Endothelial cell of umbilical vein (primary cell): ENCODE measurements around the gene CTNNB1. TPM values are rescaled to one million over a fixed set of nuclear protein-coding genes. Genes with fewer than 3 reads are reported as not detected.

Experiments
- BruUV-seq: library from RNA; stranded (reverse); fragments of 400-500 nt; replicated peaks from 2 replicates; lab custom pipeline; 2021; lab: Mats Ljungman, UMichigan
- CTCF ChIA-PET: fragments of 300-600, 350-600 bp; sonication (Branson Sonifier 250); formaldehyde crosslinking; loops from one replicate; lab custom pipeline; 2021; ENCODE audit warnings: antibody characterized with exemption, inconsistent platforms; lab: Charles Lee
- POLR2A ChIA-PET: fragments of 300-600, 350-600 bp; sonication (Branson Sonifier 250); formaldehyde crosslinking; loops from one replicate; lab custom pipeline; 2021; ENCODE audit warnings: antibody characterized with exemption, inconsistent platforms; lab: Charles Lee
- DNase-seq: peaks from one replicate; pipeline ENCODE4 v3.0.0-alpha.2; 2011; ENCODE audit warnings: low read depth, low spot score
- FAIRE-seq: peaks from 2 replicates; lab custom pipeline; 2011; peaks lifted over from hg19 to GRCh38; lab: Jason Lieb, UNC
- H2AFZ ChIP-seq: 2 replicates; pipeline ENCODE4 v1.6.0; 2012; ENCODE audit warnings: low read depth, low read length, control low read depth, inconsistent platforms
- H3K27ac ChIP-seq: 2 replicates; pipeline ENCODE4 v1.5.1; 2011; ENCODE audit warnings: low read depth, mild to moderate bottlenecking, control low read depth, low read length, moderate library complexity; ENCODE audit not compliant: insufficient read depth
- H3K27me3 ChIP-seq, 2 experiments: 2 replicates each; pipeline versions ENCODE4 v1.6.0 to v1.6.1; 2011; ENCODE audit warnings: low read length in 2 of 2, mixed read lengths in 1 of 2; ENCODE audit not compliant: control insufficient read depth in 2 of 2, insufficient read depth in 2 of 2
- H3K36me3 ChIP-seq, 2 experiments: 2 replicates in 1 of 2; 3 replicates in 1 of 2; pipeline ENCODE4 v1.5.1; 2011; ENCODE audit warnings: low read length in 2 of 2, mild to moderate bottlenecking in 1 of 2, moderate library complexity in 1 of 2; ENCODE audit not compliant: control insufficient read depth in 2 of 2, insufficient read depth in 2 of 2; ENCODE audit errors: extremely low read depth in 1 of 2
- H3K4me1 ChIP-seq: 3 replicates; pipeline ENCODE4 v1.5.1; 2011; ENCODE audit warnings: mild to moderate bottlenecking, low read length; ENCODE audit not compliant: control insufficient read depth, insufficient read depth; ENCODE audit errors: extremely low read depth
- H3K4me2 ChIP-seq: 2 replicates; pipeline ENCODE4 v1.6.1; 2011; ENCODE audit warnings: low read length, control low read depth, mixed read lengths; ENCODE audit not compliant: insufficient read depth
- H3K4me3 ChIP-seq, 3 experiments: fragments of 200-600 bp in 1 of 3; sonication (generic), shearing (Covaris generic) in 1 of 3; replicated peaks in 1 of 3; 2 replicates each; pipeline ENCODE4 v1.5.1; 2011 to 2016; ENCODE audit warnings: control low read depth in 3 of 3, low read length in 3 of 3, mild to moderate bottlenecking in 2 of 3, inconsistent platforms in 1 of 3, low read depth in 1 of 3, moderate library complexity in 1 of 3; ENCODE audit not compliant: insufficient read depth in 1 of 3
- H3K79me2 ChIP-seq: 2 replicates; pipeline ENCODE4 v1.6.0; 2012; ENCODE audit warnings: low read length, inconsistent platforms; ENCODE audit not compliant: control insufficient read depth, insufficient read depth
- H3K9ac ChIP-seq: replicated peaks from 2 replicates; pipeline ENCODE3; 2011; ENCODE audit warnings: low read length, control low read depth; ENCODE audit not compliant: insufficient read depth; ENCODE audit errors: extremely low read depth
- H3K9me1 ChIP-seq: replicated peaks from 3 replicates; pipeline ENCODE4 v1.6.0; 2011; ENCODE audit warnings: mild to moderate bottlenecking, low read length; ENCODE audit not compliant: control insufficient read depth, insufficient read depth; ENCODE audit errors: extremely low read depth
- H3K9me3 ChIP-seq: replicated peaks from 2 replicates; pipeline ENCODE4 v1.5.1; 2012; ENCODE audit warnings: low read length, inconsistent platforms; ENCODE audit not compliant: control insufficient read depth, insufficient read depth
- H4K20me1 ChIP-seq: replicated peaks from 2 replicates; pipeline ENCODE3; 2011; ENCODE audit warnings: mild to moderate bottlenecking, low read length; ENCODE audit not compliant: control insufficient read depth, insufficient read depth; ENCODE audit errors: extremely low read depth
- CTCF ChIP-seq, 2 donors: IDR thresholded peaks; 1 replicate in 1 of 2; 2 replicates in 1 of 2; pipeline ENCODE4 v1.5.1; 2011; ENCODE audit warnings: low read length in 2 of 2, mild to moderate bottlenecking in 2 of 2, moderate library complexity in 2 of 2, control low read depth in 1 of 2, inconsistent platforms in 1 of 2, low read depth in 1 of 2; ENCODE audit not compliant: insufficient read depth in 1 of 2; ENCODE audit errors: extremely low read depth in 1 of 2
- EZH2 ChIP-seq: IDR thresholded peaks from 2 replicates; pipeline ENCODE4 v1.6.1; 2012; ENCODE audit warnings: borderline replicate concordance, low read depth, mild to moderate bottlenecking, moderate library complexity, low read length, inconsistent platforms; ENCODE audit not compliant: severe bottlenecking
- FOS ChIP-seq: IDR thresholded peaks from 2 replicates; pipeline ENCODE4 v1.6.1; 2011; ENCODE audit warnings: mild to moderate bottlenecking, low read length, moderate library complexity, borderline replicate concordance; ENCODE audit not compliant: insufficient read depth
- GATA2 ChIP-seq: IDR thresholded peaks from 2 replicates; pipeline ENCODE4 v1.7.0; 2011; ENCODE audit warnings: low read depth, mild to moderate bottlenecking, moderate library complexity, mixed read lengths, low read length; ENCODE audit not compliant: insufficient read length, insufficient read depth
- JUN ChIP-seq: IDR thresholded peaks from 2 replicates; pipeline ENCODE4 v1.6.1; 2011; ENCODE audit warnings: borderline replicate concordance, low read depth; ENCODE audit not compliant: insufficient read length, insufficient read depth
- MAX ChIP-seq: IDR thresholded peaks from 2 replicates; pipeline ENCODE4 v1.6.1; 2011; ENCODE audit not compliant: insufficient read depth, insufficient read length
- MYC ChIP-seq: IDR thresholded peaks from one replicate; pipeline ENCODE4 v1.6.1; 2011; ENCODE audit warnings: mild to moderate bottlenecking, low read depth, low read length
- POLR2A ChIP-seq: IDR thresholded peaks from 2 replicates; pipeline ENCODE4 v1.6.1; 2012; ENCODE audit warnings: low read depth, mild to moderate bottlenecking, control low read depth, low read length
- POLR2AphosphoS5 ChIP-seq: IDR thresholded peaks from 2 replicates; pipeline ENCODE4 v1.6.1; 2012; ENCODE audit warnings: low read depth, mild to moderate bottlenecking, control low read depth, low read length, moderate library complexity; ENCODE audit not compliant: insufficient read depth
- dilution Hi-C: fragments of 300-500 bp; cut with MboI; formaldehyde crosslinking; loops from one replicate; pipeline ENCODE4 v1.15.0; 2019; ENCODE audit warnings: low sequenced_read_pairs; ENCODE audit not compliant: extremely low pct_ligation_motif_present
- intact Hi-C: fragments of 100-400 bp; cut with micrococcal nuclease; formaldehyde crosslinking; loops from one replicate; pipeline ENCODE4 v1.10.0; 2022
- polyA plus RNA-seq, 4 experiments: library from polyadenylated mRNA; depleted of rRNA in 3 of 4; stranded (reverse) in 3 of 4; unstranded in 1 of 4; fragments of >200 nt; gene quantifications; 2 replicates each; pipeline versions ENCODE4 v1.2.1 to v1.2.3, GENCODE V29; 2011 to 2012; ENCODE audit warnings: missing spikeins in 1 of 4
- total RNA-seq: library from RNA; stranded (reverse); gene quantifications from 2 replicates; pipeline ENCODE4 v1.2.3, GENCODE V29; 2021

CTNNB1 gene
- total and polyA plus RNA-seq, 2 donors (not counting 3 experiments of a cell fraction or from before 2014, with no cell fraction given): 513 to 906 TPM

GRCh38 chr3:41169023-41169422 is 30.3 kb upstream of the CTNNB1 start:
- Histone ChIP-seq H4K20me1 (no peaks in the 10 kb centered on the region), H3K4me3 (no peak overlapping the region), H3K27ac (no peak overlapping the region), H3K9ac (no peak overlapping the region), H3K9me1 (no peaks in the 10 kb centered on the region), H3K9me3 (no peaks in the 10 kb centered on the region), H3K4me2 (no peak overlapping the region), H3K36me3 (no peaks in the 10 kb centered on the region), H3K27me3 (peaks cover 3 to 4% of the 10 kb centered on the region in 2 experiments), H3K79me2 (no peaks in the 10 kb centered on the region), H3K4me1 (no peaks in the 10 kb centered on the region), H2AFZ (no peak overlapping the region)
- dilution Hi-C loops (no loop called here), intact Hi-C loops (no loop called here)
- FAIRE-seq (no peak), DNase-seq (no peak)
- BruUV-seq: no TSS peak
- TF ChIP-seq MYC (no peak), CTCF (IDR thresholded peaks at IDR 0.05; ENCODE audit: extremely low read depth in 1 of 2, insufficient read depth in 1 of 2, low read depth in 1 of 2, low read length in 2 of 2) (no peak), POLR2A (no peak), MAX (no peak), EZH2 (no peak), GATA2 (no peak), JUN (no peak), FOS (no peak), POLR2AphosphoS5 (no peak)
- ChIA-PET POLR2A (no interaction called here), CTCF (no interaction called here)
